IPS-15b (cell line): ENCODE data around the gene MTCL1.

Source experiments
- H3K27me3 ChIP-seq: one replicate; pipeline ENCODE4 v1.6.1; 2013; ENCODE audit warnings: low read length; ENCODE audit not compliant: control insufficient read depth, insufficient read depth
- H3K36me3 ChIP-seq: one replicate; pipeline ENCODE4 v1.6.1; 2013; ENCODE audit warnings: low read length; ENCODE audit not compliant: control insufficient read depth, insufficient read depth
- H3K4me1 ChIP-seq: one replicate; pipeline ENCODE4 v1.6.1; 2013; ENCODE audit warnings: mild to moderate bottlenecking, low read length; ENCODE audit not compliant: control insufficient read depth, insufficient read depth
- H3K4me3 ChIP-seq: one replicate; pipeline ENCODE4 v1.5.1; 2013; ENCODE audit warnings: low read depth, low read length
- H3K9ac ChIP-seq: one replicate; pipeline ENCODE4 v1.6.1; 2013; ENCODE audit warnings: low read depth, mild to moderate bottlenecking, low read length
- H3K9me3 ChIP-seq: one replicate; pipeline ENCODE4 v1.6.1; 2013; ENCODE audit warnings: mild to moderate bottlenecking, low read length; ENCODE audit not compliant: control insufficient read depth, insufficient read depth

The MTCL1 gene

GRCh38 chr18:8668381-8668780 is 37.0 kb upstream of the MTCL1 start:
- Histone ChIP-seq H3K9ac (no peak overlapping the region), H3K9me3 (no peaks in the 10 kb centered on the region), H3K4me3 (no peak overlapping the region), H3K27me3 (no peaks in the 10 kb centered on the region), H3K4me1 (peaks cover 9% of the 10 kb centered on the region), H3K36me3 (no peaks in the 10 kb centered on the region)

GRCh38 chr18:8669571-8669970 is 35.8 kb upstream of the MTCL1 start:
- Histone ChIP-seq H3K4me1 (peaks cover 5% of the 10 kb centered on the region), H3K27me3 (no peaks in the 10 kb centered on the region), H3K36me3 (no peaks in the 10 kb centered on the region), H3K9ac (no peak overlapping the region), H3K9me3 (no peaks in the 10 kb centered on the region), H3K4me3 (no peak overlapping the region)

GRCh38 chr18:8673256-8674209 is 31.8 kb upstream of the MTCL1 start:
- H3K9ac ChIP-seq, result no peak overlapping the region
- peaks cover 5% of the 10 kb centered on the region for H3K4me1 ChIP-seq
- H3K36me3 ChIP-seq, result no peaks in the 10 kb centered on the region
- H3K4me3 ChIP-seq, result no peak overlapping the region
- H3K9me3 ChIP-seq, result no peaks in the 10 kb centered on the region
- no peaks in the 10 kb centered on the region for H3K27me3 ChIP-seq

GRCh38 chr18:8675057-8675456 is 30.3 kb upstream of the MTCL1 start:
- Histone ChIP-seq H3K36me3 (no peaks in the 10 kb centered on the region), H3K27me3 (no peaks in the 10 kb centered on the region), H3K9me3 (no peaks in the 10 kb centered on the region), H3K9ac (no peak overlapping the region), H3K4me1 (peaks cover 5% of the 10 kb centered on the region), H3K4me3 (no peak overlapping the region)

- Histone ChIP-seq H3K4me3 (no peak overlapping the region), H3K27me3 (no peaks in the 10 kb centered on the region), H3K4me1 (peaks cover 5% of the 10 kb centered on the region), H3K36me3 (no peaks in the 10 kb centered on the region), H3K9me3 (no peaks in the 10 kb centered on the region), H3K9ac (no peak overlapping the region)
Measured at GRCh38 chr18:8681196-8681595, 24.2 kb upstream of the MTCL1 start.

GRCh38 chr18:8684577-8684976 is 20.8 kb upstream of the MTCL1 start:
- H3K9ac ChIP-seq, result no peak overlapping the region
- no peaks in the 10 kb centered on the region for H3K9me3 ChIP-seq
- H3K4me3 ChIP-seq, result no peak overlapping the region
- H3K27me3 ChIP-seq, result no peaks in the 10 kb centered on the region
- no peaks in the 10 kb centered on the region for H3K36me3 ChIP-seq
- peaks cover 15% of the 10 kb centered on the region for H3K4me1 ChIP-seq

GRCh38 chr18:8685141-8685913 is 20.0 kb upstream of the MTCL1 start:
- Histone ChIP-seq H3K36me3 (no peaks in the 10 kb centered on the region), H3K9me3 (no peaks in the 10 kb centered on the region), H3K27me3 (no peaks in the 10 kb centered on the region), H3K4me3 (no peak overlapping the region), H3K9ac (no peak overlapping the region), H3K4me1 (peaks cover 15% of the 10 kb centered on the region)

- no peak overlapping the region for H3K4me3 ChIP-seq
- no peaks in the 10 kb centered on the region for H3K9me3 ChIP-seq
- H3K36me3 ChIP-seq, result no peaks in the 10 kb centered on the region
- H3K9ac ChIP-seq, result no peak overlapping the region
- H3K27me3 ChIP-seq, result no peaks in the 10 kb centered on the region
- H3K4me1 ChIP-seq, result peaks cover 15% of the 10 kb centered on the region
Measured at GRCh38 chr18:8685914-8686216, 19.5 kb upstream of the MTCL1 start.

GRCh38 chr18:8686611-8687010 is 18.7 kb upstream of the MTCL1 start:
- H3K9ac ChIP-seq, result no peak overlapping the region
- no peaks in the 10 kb centered on the region for H3K27me3 ChIP-seq
- H3K9me3 ChIP-seq, result no peaks in the 10 kb centered on the region
- H3K4me1 ChIP-seq, result peaks cover 15% of the 10 kb centered on the region
- H3K36me3 ChIP-seq, result no peaks in the 10 kb centered on the region
- no peak overlapping the region for H3K4me3 ChIP-seq

- Histone ChIP-seq H3K4me1 (peaks cover 15% of the 10 kb centered on the region), H3K27me3 (no peaks in the 10 kb centered on the region), H3K9me3 (no peaks in the 10 kb centered on the region), H3K36me3 (no peaks in the 10 kb centered on the region), H3K4me3 (no peak overlapping the region), H3K9ac (no peak overlapping the region)
Measured at GRCh38 chr18:8688216-8688800, 17.0 kb upstream of the MTCL1 start.

- Histone ChIP-seq H3K4me3 (no peak overlapping the region), H3K27me3 (no peaks in the 10 kb centered on the region), H3K36me3 (no peaks in the 10 kb centered on the region), H3K9ac (no peak overlapping the region), H3K4me1 (peaks cover 15% of the 10 kb centered on the region), H3K9me3 (no peaks in the 10 kb centered on the region)
Measured at GRCh38 chr18:8688816-8689215, 16.5 kb upstream of the MTCL1 start.
